Neuronal stem cell (in vitro differentiated cells): ENCODE measurements around the gene PIGX.
"Not testable (repeated sequence)": the region's sequence is repeated elsewhere in the genome, so short reads cannot be mapped to it uniquely, and the experiment has no call there.

Experiments used
- DNase-seq: peaks from one replicate; pipeline ENCODE4 v3.0.0-alpha.2; 2013; ENCODE audit warnings: low spot score
- H2AFZ ChIP-seq: one replicate; pipeline ENCODE4 v1.6.1; 2013; ENCODE audit warnings: mild to moderate bottlenecking, low read length, inconsistent platforms
- H2AK5ac ChIP-seq: 2 replicates; pipeline ENCODE4 v1.6.1; 2013; ENCODE audit warnings: low read depth, mild to moderate bottlenecking, inconsistent platforms, low read length, moderate library complexity, mixed read lengths
- H2BK120ac ChIP-seq: 2 replicates; pipeline ENCODE4 v1.6.1; 2013; ENCODE audit warnings: low read depth, mild to moderate bottlenecking, inconsistent platforms, low read length, moderate library complexity, mixed read lengths
- H2BK12ac ChIP-seq: one replicate; pipeline ENCODE4 v1.6.1; 2013; ENCODE audit warnings: low read length, inconsistent platforms
- H2BK15ac ChIP-seq: 2 replicates; pipeline ENCODE4 v1.6.1; 2013; ENCODE audit warnings: mild to moderate bottlenecking, low read length, inconsistent platforms, mixed read lengths
- H2BK5ac ChIP-seq: one replicate; pipeline ENCODE4 v1.6.1; 2013; ENCODE audit warnings: inconsistent platforms, mild to moderate bottlenecking, low read length, moderate library complexity
- H3K14ac ChIP-seq: one replicate; pipeline ENCODE4 v1.6.1; 2013; ENCODE audit warnings: low read length, inconsistent platforms
- H3K18ac ChIP-seq: 2 replicates; pipeline ENCODE4 v1.6.1; 2013; ENCODE audit warnings: low read length, inconsistent platforms
- H3K23ac ChIP-seq: 2 replicates; pipeline ENCODE4 v1.6.1; 2013; ENCODE audit warnings: low read depth, mild to moderate bottlenecking, mixed read lengths, low read length, inconsistent platforms; ENCODE audit not compliant: poor library complexity
- H3K27ac ChIP-seq: replicated peaks from 3 replicates; pipeline ENCODE4 v1.5.1; 2013; ENCODE audit warnings: low read length, inconsistent platforms
- H3K27me3 ChIP-seq, 3 experiments: 2 replicates each; pipeline ENCODE4 v1.6.1; 2013; ENCODE audit warnings: low read length in 3 of 3, mild to moderate bottlenecking in 2 of 3, inconsistent platforms in 1 of 3, low read depth in 1 of 3, mixed read lengths in 1 of 3, moderate library complexity in 1 of 3; ENCODE audit not compliant: control insufficient read depth in 3 of 3, insufficient read depth in 3 of 3
- H3K36me3 ChIP-seq, 2 donors: replicated peaks in 1 of 2; 2 replicates each; pipeline ENCODE4 v1.6.1; 2013; ENCODE audit warnings: low read length in 2 of 2; ENCODE audit not compliant: control insufficient read depth in 2 of 2, insufficient read depth in 2 of 2
- H3K4ac ChIP-seq: 2 replicates; pipeline ENCODE4 v1.6.1; 2013; ENCODE audit warnings: inconsistent platforms, mild to moderate bottlenecking, low read length, moderate library complexity
- H3K4me1 ChIP-seq, 2 donors: 1 replicate in 1 of 2; 2 replicates in 1 of 2; pipeline ENCODE4 v1.6.1; 2013; ENCODE audit warnings: low read length in 2 of 2, low read depth in 1 of 2; ENCODE audit not compliant: control insufficient read depth in 2 of 2, insufficient read depth in 1 of 2
- H3K4me2 ChIP-seq: one replicate; pipeline ENCODE4 v1.6.1; 2013; ENCODE audit warnings: mild to moderate bottlenecking, low read length, inconsistent platforms; ENCODE audit not compliant: insufficient read depth, poor library complexity, severe bottlenecking
- H3K4me3 ChIP-seq, 2 donors: 2 replicates each; pipeline ENCODE4 v1.5.1; 2013; ENCODE audit warnings: low read length in 2 of 2, mild to moderate bottlenecking in 2 of 2, inconsistent platforms in 1 of 2, moderate library complexity in 1 of 2
- H3K79me1 ChIP-seq: one replicate; pipeline ENCODE4 v1.6.1; 2013; ENCODE audit warnings: low read depth, mild to moderate bottlenecking, inconsistent platforms, low read length, moderate library complexity
- H3K9ac ChIP-seq: one replicate; pipeline ENCODE4 v1.6.1; 2013; ENCODE audit warnings: mild to moderate bottlenecking, low read depth, low read length, inconsistent platforms; ENCODE audit not compliant: poor library complexity
- H3K9me3 ChIP-seq, 2 donors: replicated peaks in 1 of 2; 2 replicates each; pipeline versions ENCODE3 to v1.6.1; 2013; ENCODE audit warnings: low read length in 2 of 2, mild to moderate bottlenecking in 2 of 2, inconsistent platforms in 1 of 2, low read depth in 1 of 2, mixed read lengths in 1 of 2, moderate library complexity in 1 of 2; ENCODE audit not compliant: control insufficient read depth in 2 of 2, insufficient read depth in 1 of 2
- H4K8ac ChIP-seq: one replicate; pipeline ENCODE4 v1.6.1; 2013; ENCODE audit warnings: low read depth, mild to moderate bottlenecking, inconsistent platforms, low read length, moderate library complexity
- H4K91ac ChIP-seq: one replicate; pipeline ENCODE4 v1.6.1; 2013; ENCODE audit warnings: low read length, low read depth, mild to moderate bottlenecking, inconsistent platforms; ENCODE audit not compliant: poor library complexity
- WGBS, 2 donors: extraction: QIAGEN DNeasy Blood & Tissue Kit; methylation state at CpG; one replicate each; pipeline ENCODE4 v1.1.7; 2013; ENCODE audit warnings: missing lambda C conversion rate in 2 of 2, mixed read lengths in 1 of 2; ENCODE audit not compliant: insufficient read length in 2 of 2, insufficient replicate concordance in 1 of 2; ENCODE audit errors: extremely low coverage in 2 of 2; 5-methylcytosine and 5-hydroxymethylcytosine counted together

Gene PIGX

GRCh38 chr3:196712514-196713413 lies 587 bp downstream of the PIGX start:
- H2BK120ac ChIP-seq: no peak overlapping the region
- H3K36me3 ChIP-seq: peaks cover 0 to 7% of the 10 kb centered on the region in 2 donors
- no peak for DNase-seq
- H3K4me2 ChIP-seq: peak overlapping the region; percentile 75
- peak overlapping the region; percentile 95 for H3K18ac ChIP-seq
- no peak overlapping the region for H4K91ac ChIP-seq
- H2AFZ ChIP-seq: peak overlapping the region; percentile 99
- H3K27me3 ChIP-seq: no peaks in the 10 kb centered on the region
- H2BK5ac ChIP-seq: peak overlapping the region; percentile 80
- peak overlapping the region; percentile 82 for H3K23ac ChIP-seq
- H2AK5ac ChIP-seq: no peak overlapping the region
- H3K4me3 ChIP-seq: peak overlapping the region; percentile 64 to 92
- H3K9ac ChIP-seq: peak overlapping the region; percentile 91
- H3K4me1 ChIP-seq: peaks cover 0 to 2% of the 10 kb centered on the region in 2 donors
- H2BK15ac ChIP-seq: no peak overlapping the region
- no peak overlapping the region for H3K14ac ChIP-seq
- no peak overlapping the region for H3K4ac ChIP-seq
- no peak overlapping the region for H4K8ac ChIP-seq
- peak overlapping the region; percentile 68 for H3K27ac ChIP-seq
- no peaks in the 10 kb centered on the region for H3K79me1 ChIP-seq
- no CpG with 5 or more reads among the region's 64 CpGs for WGBS, 2 donors
- H2BK12ac ChIP-seq: no peak overlapping the region
- H3K9me3 ChIP-seq: no peaks in the 10 kb centered on the region

- not testable (repeated sequence) for H2AK5ac ChIP-seq, H3K4ac ChIP-seq, H3K14ac ChIP-seq, H4K91ac ChIP-seq, H3K27me3 ChIP-seq, H2AFZ ChIP-seq, H2BK15ac ChIP-seq, H3K4me3 ChIP-seq, H4K8ac ChIP-seq, H2BK12ac ChIP-seq, H2BK5ac ChIP-seq, H3K4me2 ChIP-seq, H3K4me1 ChIP-seq, H3K9ac ChIP-seq, H3K79me1 ChIP-seq, H3K23ac ChIP-seq, H3K18ac ChIP-seq, DNase-seq, H2BK120ac ChIP-seq, H3K27ac ChIP-seq
- Histone ChIP-seq H3K36me3 (peaks cover 5 to 51% of the 10 kb centered on the region in 2 donors), H3K9me3 (peaks cover 2 to 39% of the 10 kb centered on the region in 2 donors)
- whole genome bisulfite sequencing, 2 donors: no CpG with 5 or more reads among the region's 3 CpGs
Observed at GRCh38 chr3:196717162-196717561, 5.0 kb downstream of the PIGX start.

GRCh38 chr3:196721097-196721496 lies 8.9 kb downstream of the PIGX start:
- Histone ChIP-seq H2BK120ac (no peak overlapping the region), H4K8ac (no peak overlapping the region), H2AK5ac (no peak overlapping the region), H3K4ac (no peak overlapping the region), H3K4me1 (no peaks in the 10 kb centered on the region), H3K4me3 (no peak overlapping the region), H3K18ac (no peak overlapping the region), H3K9ac (no peak overlapping the region), H2AFZ (no peak overlapping the region), H3K79me1 (no peaks in the 10 kb centered on the region), H3K23ac (no peak overlapping the region), H3K14ac (no peak overlapping the region), H4K91ac (no peak overlapping the region), H3K27me3 (no peaks in the 10 kb centered on the region), H3K36me3 (peaks cover 5 to 91% of the 10 kb centered on the region in 2 donors), H2BK5ac (no peak overlapping the region), H3K9me3 (peaks cover 2 to 41% of the 10 kb centered on the region in 2 donors), H3K4me2 (no peak overlapping the region), H3K27ac (no peak overlapping the region), H2BK12ac (no peak overlapping the region), H2BK15ac (no peak overlapping the region)
- no peak for DNase-seq
- no CpG with 5 or more reads among the region's 2 CpGs for WGBS, 2 donors

GRCh38 chr3:196726788-196727675 lies 14.9 kb downstream of the PIGX start:
- Histone ChIP-seq H3K9ac (no peak overlapping the region), H2AFZ (no peak overlapping the region)

More at GRCh38 chr3:196726788-196727675, 14.9 kb downstream of the PIGX start:
- Histone ChIP-seq H3K4me1 (no peaks in the 10 kb centered on the region), H3K9me3 (peaks cover 0 to 6% of the 10 kb centered on the region in 2 donors), H2BK5ac (no peak overlapping the region), H3K4me3 (no peak overlapping the region), H3K79me1 (no peaks in the 10 kb centered on the region), H4K8ac (no peak overlapping the region), H2BK15ac (no peak overlapping the region), H3K4me2 (no peak overlapping the region), H3K27ac (no peak overlapping the region), H2BK120ac (no peak overlapping the region), H3K4ac (no peak overlapping the region), H3K27me3 (no peaks in the 10 kb centered on the region), H3K23ac (no peak overlapping the region), H3K18ac (no peak overlapping the region), H4K91ac (no peak overlapping the region), H2BK12ac (no peak overlapping the region), H3K36me3 (peaks cover 2 to 90% of the 10 kb centered on the region in 2 donors), H3K14ac (no peak overlapping the region), H2AK5ac (no peak overlapping the region)
- no CpG with 5 or more reads among the region's 7 CpGs for WGBS, 2 donors
- DNase-seq: no peak
